Daoy (cell line): Measurements from ENCODE around the gene NEK3. TPM values are rescaled to one million over a fixed set of nuclear protein-coding genes. Genes with fewer than 3 reads are reported as not detected.
"Not testable (repeated sequence)": the region's sequence is repeated elsewhere in the genome, so short reads cannot be mapped to it uniquely, and the experiment has no call there.

Source experiments
- DNase-seq: peaks from one replicate; pipeline ENCODE4 v3.0.0-alpha.2; 2015; ENCODE audit warnings: low read depth
- total RNA-seq: library from RNA; depleted of rRNA; stranded (reverse); fragments of >200 nt; shearing (Covaris generic); gene quantifications from 2 replicates; pipeline ENCODE4 v1.2.3, GENCODE V29; 2014; rRNA removed

The NEK3 gene
- total RNA-seq, 1 experiment from 2014 or later = 17.1 TPM

GRCh38 chr13:52118095-52118494 is 41.3 kb downstream of the NEK3 start:
- DNase-seq = no peak

GRCh38 chr13:52112591-52112990 is 46.8 kb downstream of the NEK3 start:
- DNase-seq = no peak

GRCh38 chr13:52109116-52109670 is 50.2 kb downstream of the NEK3 start:
- no peak for DNase-seq

GRCh38 chr13:52105841-52106240 is 53.6 kb downstream of the NEK3 start:
- DNase-seq = no peak

- DNase-seq = no peak
These were observed 54.8 kb downstream of the NEK3 start for GRCh38 chr13:52104624-52105023.

GRCh38 chr13:52103386-52103785 is 56.0 kb downstream of the NEK3 start:
- no peak for DNase-seq

GRCh38 chr13:52102423-52102822 is 57.0 kb downstream of the NEK3 start:
- not testable (repeated sequence) for DNase-seq

GRCh38 chr13:52097197-52097596 is 62.2 kb downstream of the NEK3 start:
- DNase-seq = no peak

GRCh38 chr13:52096748-52097147 is 62.6 kb downstream of the NEK3 start:
- DNase-seq = no peak

GRCh38 chr13:52096062-52096461 is 63.3 kb downstream of the NEK3 start:
- no peak for DNase-seq

- no peak for DNase-seq
These were observed 67.3 kb downstream of the NEK3 start for GRCh38 chr13:52092087-52092486.

- no peak for DNase-seq
These were observed 67.9 kb downstream of the NEK3 start for GRCh38 chr13:52091473-52091872.

GRCh38 chr13:52085421-52085820 is 74.0 kb downstream of the NEK3 start:
- peak; percentile 10 for DNase-seq

GRCh38 chr13:52084981-52085380 is 74.4 kb downstream of the NEK3 start:
- not testable (repeated sequence) for DNase-seq

Other genes with a start within 250 kb of the NEK3 start
- 1.5 TPM in 2 replicates for gene ATP7B, start 148.1 kb downstream of the NEK3 start, total RNA-seq
- 6.9 and 19.1 TPM in 2 replicates for gene ALG11, start 147.2 kb downstream of the NEK3 start, total RNA-seq
- 5.8 and 6.0 TPM in 2 replicates for gene UTP14C, start 134.9 kb downstream of the NEK3 start, total RNA-seq
- 0.23 TPM in 1 of 2 replicates, not detected in the other for gene NEK5, start 30.5 kb downstream of the NEK3 start, total RNA-seq
- gene THSD1, start 246.6 kb upstream of the NEK3 start, total RNA-seq = 2.7 and 4.0 TPM in 2 replicates